Coronary artery (tissue), 2 donors: ENCODE results near the gene ENOX1.
A peak's percentile ranks its signal among the peaks of the same experiment; 100 is the strongest.
"Not testable (repeated sequence)": the region's sequence is repeated elsewhere in the genome, so short reads cannot be mapped to it uniquely, and the experiment has no call there.

Experiments used
- DNase-seq: peaks from one replicate; pipeline ENCODE4 v3.0.0-alpha.2; 2017; ENCODE audit warnings: low spot score
- H3K27ac ChIP-seq, 2 donors: fragments of 200-600 bp; sonication (generic); one replicate each; pipeline ENCODE4 v1.5.1; 2016 to 2019
- H3K4me3 ChIP-seq: fragments of 200-600 bp; sonication (generic); 2 replicates; pipeline ENCODE4 v1.5.1; 2016; ENCODE audit warnings: mild to moderate bottlenecking, moderate library complexity
- CTCF ChIP-seq: fragments of 200-600 bp; sonication (generic); IDR thresholded peaks from one replicate; pipeline ENCODE4 v1.5.1; 2019; ENCODE audit warnings: antibody characterized with exemption

ENOX1 gene

GRCh38 chr13:43786766-43787517 lies at the start of gene ENOX1:
TSS of gene ENOX1 (minus strand) at chr13:43786972.
- H3K27ac ChIP-seq, result peak within 1 kb of the TSS in 1 of 2 donors; percentile 40

GRCh38 chr13:43835701-43836100 lies 48.9 kb upstream of the ENOX1 start:
- DNase-seq, result no peak
- H3K4me3 ChIP-seq, result no peak overlapping the region
- no peak for TF ChIP-seq CTCF
- H3K27ac ChIP-seq, result no peak overlapping the region

More at GRCh38 chr13:43786766-43787517, at the start of gene ENOX1:
- TF ChIP-seq CTCF, result no peak
- peak within 1 kb of the TSS; percentile 79 for H3K4me3 ChIP-seq
- no peak for DNase-seq

GRCh38 chr13:43831088-43831487 lies 44.3 kb upstream of the ENOX1 start:
- H3K4me3 ChIP-seq, result no peak overlapping the region
- H3K27ac ChIP-seq, result no peak overlapping the region
- DNase-seq, result no peak
- no peak for TF ChIP-seq CTCF

GRCh38 chr13:43830497-43830881 lies 43.7 kb upstream of the ENOX1 start:
- no peak overlapping the region for H3K4me3 ChIP-seq
- no peak for DNase-seq
- TF ChIP-seq CTCF, result no peak
- H3K27ac ChIP-seq, result peak overlapping the region in 1 of 2 donors; percentile 9

- not testable (repeated sequence) for DNase-seq, H3K4me3 ChIP-seq, H3K27ac ChIP-seq
Measured at GRCh38 chr13:43824656-43825055, 37.9 kb upstream of the ENOX1 start.

GRCh38 chr13:43822969-43823368 lies 36.2 kb upstream of the ENOX1 start:
- no peak overlapping the region for H3K4me3 ChIP-seq
- TF ChIP-seq CTCF, result no peak
- no peak overlapping the region for H3K27ac ChIP-seq
- DNase-seq, result no peak

- H3K4me3 ChIP-seq, result no peak overlapping the region
- no peak for DNase-seq
- no peak for TF ChIP-seq CTCF
- H3K27ac ChIP-seq, result no peak overlapping the region
Measured at GRCh38 chr13:43816401-43816889, 29.7 kb upstream of the ENOX1 start.
